HEK293 (cell line): ENCODE measurements around the gene PLA2G4C.

Experiments
- CTCF ChIP-seq: fragments of 450-650 bp; formaldehyde crosslinking; IDR thresholded peaks from 2 replicates; pipeline ENCODE4 v1.5.1; 2016; ENCODE audit warnings: missing biosample characterization, missing genetic modification characterization
- KLF1 ChIP-seq: fragments of 450-650 bp; formaldehyde crosslinking; IDR thresholded peaks from 2 replicates; pipeline ENCODE4 v1.5.1; 2016; ENCODE audit warnings: missing biosample characterization, missing genetic modification characterization
- PBX3 ChIP-seq: sonication (generic); formaldehyde crosslinking; IDR thresholded peaks from 2 replicates; pipeline ENCODE4 v1.8.1; 2022; ENCODE audit warnings: mild to moderate bottlenecking, moderate library complexity, missing genetic modification reagents
- REPIN1 ChIP-seq: fragments of 450-650 bp; formaldehyde crosslinking; IDR thresholded peaks from 2 replicates; pipeline ENCODE4 v1.5.1; 2017; ENCODE audit warnings: missing biosample characterization, missing genetic modification characterization, low read depth
- ZNF555 ChIP-seq: fragments of 450-650 bp; formaldehyde crosslinking; conservative IDR thresholded peaks from 2 replicates; pipeline ENCODE4 v1.5.1; 2017; ENCODE audit warnings: missing biosample characterization, mild to moderate bottlenecking, missing genetic modification characterization, inconsistent platforms
- ZNF580 ChIP-seq: fragments of 450-650 bp; formaldehyde crosslinking; IDR thresholded peaks from 2 replicates; pipeline ENCODE4 v1.5.1; 2016; ENCODE audit warnings: missing biosample characterization, missing genetic modification characterization
- ZNF677 ChIP-seq: fragments of 450-650 bp; IDR thresholded peaks from 2 replicates; pipeline ENCODE4 v1.5.0; 2018; ENCODE audit warnings: missing biosample characterization, mild to moderate bottlenecking, missing genetic modification characterization, moderate library complexity

- TF ChIP-seq CTCF (tag by site-specific recombination) (no peak), REPIN1 (tag by site-specific recombination) (no peak), ZNF580 (tag by site-specific recombination) (no peak), ZNF677 (no peak), KLF1 (tag by site-specific recombination) (no peak), PBX3 (CRISPR knock-in tag) (no peak), ZNF555 (no peak)
Observed at GRCh38 chr19:48000846-48001245, 109.8 kb downstream of the PLA2G4C start.
